NCI-H2196 treated with DMSO at 0.1 percent for 48 hours (cell line): ENCODE results near the gene CARD11.

Source experiments
- DNase-seq: peaks from one replicate; lab custom pipeline; 2025; ENCODE audit not compliant: unreplicated experiment; lab: John Stamatoyannopoulos, UW

Gene CARD11

DNA sequence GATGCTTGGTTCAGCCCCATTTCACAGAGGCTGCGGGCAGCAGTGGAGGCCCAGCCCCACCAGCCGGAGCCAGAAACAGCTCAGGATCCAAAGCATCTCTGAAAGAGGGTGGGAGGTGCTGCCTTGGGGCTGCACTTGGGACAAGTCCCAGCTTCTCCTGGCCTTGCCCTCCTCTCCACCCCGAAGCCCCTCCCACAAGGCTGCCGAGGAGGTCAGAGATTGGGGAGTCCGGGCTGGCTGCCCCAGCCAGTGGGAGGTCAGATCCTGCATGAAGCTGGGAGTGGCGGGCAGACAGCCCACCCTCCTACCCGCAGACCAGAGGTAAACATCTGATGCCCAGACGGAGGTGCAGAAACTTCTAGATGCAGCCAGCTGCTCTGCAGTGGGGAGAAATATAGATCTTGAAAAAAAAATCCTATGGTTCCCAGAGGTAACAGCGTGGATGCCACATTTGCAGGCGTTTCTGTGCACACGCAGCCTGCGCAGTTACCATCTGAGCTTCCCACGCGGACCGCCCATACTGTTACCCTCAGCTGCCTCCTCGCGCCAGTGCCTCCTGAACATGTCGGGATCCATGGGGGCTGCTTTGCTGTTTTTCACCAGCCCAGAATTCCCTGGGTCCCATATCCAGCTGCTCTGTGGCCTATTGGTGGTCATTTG, 162.7 kb downstream of the CARD11 start:
- DNase-seq: no peak

DNA sequence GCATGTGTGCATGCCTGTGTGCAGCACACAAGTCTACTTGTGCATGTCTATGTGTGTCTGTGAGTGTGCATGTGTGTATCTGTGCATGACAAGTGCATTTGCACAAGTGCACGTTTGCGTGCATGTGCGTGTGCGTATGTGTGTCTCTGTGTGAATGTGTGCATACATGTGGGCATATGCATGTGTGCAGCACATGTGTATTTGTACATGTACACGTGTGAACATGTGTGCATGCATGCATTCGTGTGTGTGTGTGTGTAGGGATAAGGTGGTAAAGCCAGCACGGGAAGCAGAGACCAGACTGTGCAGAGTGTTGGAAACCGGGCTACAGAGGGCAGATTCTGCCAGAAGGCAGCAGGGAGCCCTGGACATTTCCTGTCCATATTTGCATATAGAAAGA, 163.6 kb downstream of the CARD11 start:
- no peak for DNase-seq

DNA sequence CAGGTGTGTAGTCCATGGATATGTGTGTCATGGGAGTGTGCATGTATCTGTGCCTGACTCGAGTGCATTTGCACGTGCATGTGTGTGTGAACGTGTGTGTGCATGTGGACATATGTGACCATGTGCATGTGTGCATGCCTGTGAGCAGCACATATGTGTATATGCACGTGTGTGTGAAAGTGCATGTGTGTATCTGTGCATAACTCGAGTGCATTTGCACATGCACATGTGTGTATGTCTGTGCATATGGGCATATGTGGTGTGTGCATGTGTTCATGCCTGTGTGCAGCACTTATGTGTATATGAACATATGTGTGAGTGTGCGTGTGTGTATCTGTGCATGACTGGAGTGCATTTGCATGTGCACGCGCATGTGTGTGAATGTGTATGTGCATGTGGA, 164.3 kb downstream of the CARD11 start:
- no peak for DNase-seq

DNA sequence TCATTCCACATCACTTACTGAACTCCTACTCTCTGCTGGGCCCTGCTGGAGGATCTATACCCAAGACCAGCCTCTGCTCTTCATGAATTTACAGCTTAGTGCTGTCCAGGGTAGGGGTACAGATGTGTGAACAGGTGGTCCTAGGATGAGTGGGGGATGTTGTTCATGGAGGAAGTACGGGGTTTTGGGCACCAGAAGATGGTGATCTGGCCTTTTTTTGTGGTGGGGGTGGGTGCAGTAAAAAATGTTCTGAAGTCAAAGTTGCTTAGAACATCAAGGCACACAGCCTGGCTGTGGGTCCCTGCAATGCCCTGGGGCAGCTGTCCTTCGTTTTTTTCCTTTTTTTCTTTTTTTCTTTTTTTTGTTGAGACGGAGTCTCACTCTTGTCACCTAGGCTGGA, 165.4 kb downstream of the CARD11 start:
- no peak for DNase-seq

DNA sequence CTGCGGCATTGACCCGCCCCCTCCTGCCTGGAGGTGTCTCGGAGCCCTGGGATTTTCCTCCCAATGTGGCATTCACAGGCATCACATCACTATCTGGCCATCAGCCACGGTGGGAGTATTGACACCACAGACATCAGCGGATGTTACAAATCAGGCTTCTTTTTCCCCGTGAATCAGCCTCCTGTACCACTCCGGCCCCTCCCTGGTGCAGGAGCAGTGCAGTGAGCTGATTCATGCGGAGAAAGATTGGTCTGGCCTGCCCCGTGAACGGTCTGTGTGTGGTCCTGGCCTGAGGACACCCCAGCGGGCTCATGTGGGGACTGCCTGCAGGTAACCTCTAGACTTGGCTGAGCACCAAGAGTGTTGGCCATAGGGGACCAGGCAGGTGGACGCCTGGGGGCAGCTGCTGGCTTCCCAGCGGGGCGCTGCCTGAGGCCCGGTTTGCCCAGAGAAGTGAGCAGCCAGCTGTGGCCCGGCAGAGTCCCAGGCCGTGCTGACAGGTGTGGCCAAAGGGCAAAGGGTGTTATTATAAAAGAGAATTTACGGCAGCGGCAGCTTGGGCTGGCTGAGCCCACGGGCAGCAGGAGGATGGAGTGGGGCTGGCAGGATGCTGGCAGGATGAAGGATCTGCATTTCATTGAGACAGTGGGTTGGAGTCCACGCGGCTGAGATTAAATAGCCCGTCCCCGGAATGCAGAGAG, 167.5 kb downstream of the CARD11 start:
- no peak for DNase-seq

DNA sequence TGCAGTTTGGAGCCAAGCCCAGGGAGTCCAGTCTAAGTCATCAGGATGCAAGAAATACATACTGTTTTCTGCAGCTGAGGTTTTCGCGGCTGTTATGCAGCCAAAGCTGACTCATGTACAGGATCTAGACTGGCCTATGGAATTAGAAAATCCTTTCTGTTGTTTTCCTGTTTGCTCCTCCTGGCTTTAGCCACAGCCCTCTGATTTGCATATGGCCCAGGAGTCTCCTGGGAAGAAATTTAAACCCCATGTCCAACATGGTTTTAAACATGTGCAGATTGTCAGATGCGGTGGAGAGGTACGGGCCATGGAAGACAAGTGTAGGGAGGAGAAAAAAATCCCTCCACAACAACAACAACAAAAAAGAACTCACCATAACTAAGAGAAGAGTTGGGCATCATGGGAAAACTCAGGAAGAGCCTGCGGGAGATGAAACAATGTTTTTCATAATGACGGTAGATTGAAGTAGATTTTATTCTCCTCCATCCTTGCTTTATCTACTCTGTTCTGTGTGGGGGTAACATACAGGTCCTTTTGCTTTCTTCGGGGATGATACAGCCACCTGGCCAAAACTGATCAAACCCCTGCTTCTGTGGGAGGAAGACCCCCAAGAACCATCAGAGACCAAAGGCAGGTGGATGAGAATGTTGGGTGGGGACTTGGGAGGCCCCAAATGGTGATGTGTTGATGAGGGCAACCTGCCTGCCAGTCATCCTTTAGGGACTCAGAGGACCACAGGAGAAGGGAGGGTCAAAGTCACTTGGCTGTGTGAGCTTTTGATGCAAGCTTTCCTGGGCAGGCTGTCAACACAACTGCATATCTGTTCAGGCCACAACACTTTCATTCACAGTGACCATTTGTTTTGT, 169.7 kb downstream of the CARD11 start:
- DNase-seq: no peak

DNA sequence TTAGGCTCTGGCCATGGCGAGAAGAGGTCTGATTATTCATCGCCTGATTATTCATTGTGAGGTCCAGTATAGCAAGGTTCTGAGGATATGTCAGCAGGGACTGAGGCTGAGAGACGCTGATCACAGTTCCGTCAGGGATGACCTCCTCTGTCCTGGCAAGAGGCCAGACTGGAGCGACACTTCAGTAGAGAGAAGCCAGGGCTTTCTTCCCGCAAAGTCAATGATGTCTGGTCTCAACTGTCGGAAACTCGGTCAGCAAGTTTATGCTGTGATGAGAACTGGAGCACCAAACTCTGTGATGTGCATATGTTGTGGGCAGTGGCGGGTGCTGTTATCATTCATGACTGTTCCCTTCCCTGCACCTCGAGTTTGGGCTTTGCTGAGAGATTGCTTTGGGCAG, 170.5 kb downstream of the CARD11 start:
- no peak for DNase-seq

DNA sequence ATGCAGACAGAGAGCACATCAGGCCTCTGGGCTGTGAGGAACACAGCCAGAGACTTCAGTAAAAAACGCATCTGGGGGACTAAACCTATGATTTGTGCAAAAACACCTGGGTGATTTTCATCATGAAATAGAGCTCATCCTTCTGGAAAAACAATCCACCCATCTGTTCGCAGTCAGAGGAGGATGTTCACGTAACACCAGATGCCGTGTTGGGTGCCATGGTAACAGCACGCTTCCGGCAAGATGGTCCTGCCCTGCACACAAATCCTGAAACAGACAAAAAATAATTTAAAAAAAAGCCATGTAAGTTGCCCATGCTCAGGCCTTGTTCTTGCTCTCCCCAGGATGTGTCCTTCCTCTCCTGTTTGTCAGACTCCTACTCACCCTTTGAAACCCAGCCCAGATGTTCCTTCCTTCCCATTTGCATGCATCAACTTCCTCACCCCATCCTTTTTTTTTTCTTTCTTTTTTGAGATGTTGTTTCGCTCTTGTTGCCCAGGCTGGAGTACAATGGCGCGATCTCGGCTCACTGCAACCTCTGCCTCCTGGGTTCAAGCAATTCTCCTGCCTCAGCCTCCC, 171.3 kb downstream of the CARD11 start:
- no peak for DNase-seq

DNA sequence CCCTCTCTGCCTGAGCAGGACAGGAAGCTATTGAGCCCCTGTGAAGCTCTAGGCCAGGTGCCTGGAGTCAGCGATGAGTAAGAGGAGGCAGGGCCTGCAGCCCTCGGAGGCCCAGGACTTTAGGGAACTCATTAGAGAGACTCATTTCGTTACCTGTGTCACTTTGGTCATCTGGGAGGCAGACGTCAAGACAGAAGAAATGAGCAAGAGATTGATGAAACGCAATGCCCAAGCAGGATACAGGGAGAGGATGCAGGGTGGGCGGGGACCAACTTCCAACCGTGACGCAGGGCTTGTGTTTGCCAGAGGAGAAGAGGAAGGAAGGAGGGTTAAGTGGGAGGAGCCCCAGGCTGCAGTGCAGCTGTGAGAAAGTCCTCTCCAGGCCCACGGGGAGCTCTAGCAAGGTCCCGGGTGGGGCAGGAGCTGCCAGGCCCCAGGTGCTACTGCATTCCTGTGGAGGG, 173.2 kb downstream of the CARD11 start:
- no peak for DNase-seq

DNA sequence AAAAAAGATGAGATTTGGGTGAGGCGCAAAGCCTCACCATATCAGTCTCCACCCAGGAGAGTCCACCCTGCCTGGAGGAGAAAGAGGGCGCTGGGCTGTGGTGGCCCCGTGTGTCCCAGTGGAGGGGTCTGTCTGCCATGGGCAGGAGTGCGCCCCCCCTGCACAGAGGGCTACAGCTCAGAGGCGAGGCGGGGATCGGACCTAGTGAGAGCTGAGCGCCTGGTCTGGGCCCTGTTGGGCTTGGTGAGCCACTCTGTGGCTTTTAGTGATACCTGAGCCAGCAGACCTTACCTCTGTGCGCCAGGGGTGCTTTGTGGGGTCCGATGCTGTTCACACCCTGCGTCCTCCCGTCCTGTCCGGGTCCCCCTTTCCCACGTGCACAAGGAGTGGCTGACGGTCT, 173.7 kb downstream of the CARD11 start:
- no peak for DNase-seq

DNA sequence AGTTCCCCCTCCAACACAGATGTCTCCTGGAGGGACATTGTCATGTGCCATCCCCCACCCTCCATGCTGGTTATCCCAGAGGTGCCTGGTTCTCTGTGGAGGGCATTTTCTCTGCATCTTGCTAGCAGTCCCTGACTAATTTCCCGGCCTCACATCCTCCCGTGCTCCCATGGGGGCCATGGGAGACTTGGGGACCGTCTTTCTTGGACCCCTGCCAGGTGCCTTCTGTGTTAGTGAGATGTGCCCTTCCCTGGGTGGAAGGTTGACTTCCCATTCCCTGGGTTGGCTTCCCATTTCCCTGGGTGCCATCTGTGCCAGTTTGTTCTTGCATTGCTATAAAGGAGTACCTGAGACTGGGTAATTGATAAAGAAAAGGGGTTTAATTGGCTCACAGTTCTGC, 177.1 kb downstream of the CARD11 start:
- DNase-seq: no peak

DNA sequence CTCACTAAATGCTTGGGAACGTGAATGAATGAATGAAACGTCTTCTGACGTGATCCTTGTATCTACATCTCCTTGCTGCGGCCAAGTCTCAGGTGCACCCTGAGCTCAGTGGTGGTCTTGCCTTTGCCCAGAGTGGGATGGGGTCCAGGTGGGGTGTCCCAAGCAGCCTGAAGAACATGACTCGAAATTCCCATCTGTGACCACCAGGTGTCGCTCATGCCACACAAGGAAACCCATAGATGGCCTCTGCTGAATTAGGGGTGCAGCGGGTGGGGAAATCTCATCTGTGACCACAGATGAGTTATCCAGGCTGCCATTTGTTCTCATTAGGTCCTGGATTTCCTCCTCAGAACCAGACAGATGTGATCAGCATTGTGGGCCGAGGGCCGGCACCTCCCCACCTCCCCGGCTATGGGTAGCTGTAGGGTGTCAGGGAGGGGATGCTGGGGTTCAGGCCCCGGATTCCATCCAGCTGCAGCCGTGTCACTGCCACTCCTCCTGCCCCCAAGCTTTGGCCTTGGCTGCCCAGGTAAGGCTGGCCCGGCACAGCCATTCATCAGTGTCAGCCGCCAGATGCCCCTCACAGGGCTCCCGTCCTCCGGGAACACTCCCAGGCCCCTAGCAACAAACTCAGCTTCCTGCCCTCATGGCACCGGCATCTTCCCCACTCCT, 178.5 kb downstream of the CARD11 start:
- peak; percentile 10 for DNase-seq

DNA sequence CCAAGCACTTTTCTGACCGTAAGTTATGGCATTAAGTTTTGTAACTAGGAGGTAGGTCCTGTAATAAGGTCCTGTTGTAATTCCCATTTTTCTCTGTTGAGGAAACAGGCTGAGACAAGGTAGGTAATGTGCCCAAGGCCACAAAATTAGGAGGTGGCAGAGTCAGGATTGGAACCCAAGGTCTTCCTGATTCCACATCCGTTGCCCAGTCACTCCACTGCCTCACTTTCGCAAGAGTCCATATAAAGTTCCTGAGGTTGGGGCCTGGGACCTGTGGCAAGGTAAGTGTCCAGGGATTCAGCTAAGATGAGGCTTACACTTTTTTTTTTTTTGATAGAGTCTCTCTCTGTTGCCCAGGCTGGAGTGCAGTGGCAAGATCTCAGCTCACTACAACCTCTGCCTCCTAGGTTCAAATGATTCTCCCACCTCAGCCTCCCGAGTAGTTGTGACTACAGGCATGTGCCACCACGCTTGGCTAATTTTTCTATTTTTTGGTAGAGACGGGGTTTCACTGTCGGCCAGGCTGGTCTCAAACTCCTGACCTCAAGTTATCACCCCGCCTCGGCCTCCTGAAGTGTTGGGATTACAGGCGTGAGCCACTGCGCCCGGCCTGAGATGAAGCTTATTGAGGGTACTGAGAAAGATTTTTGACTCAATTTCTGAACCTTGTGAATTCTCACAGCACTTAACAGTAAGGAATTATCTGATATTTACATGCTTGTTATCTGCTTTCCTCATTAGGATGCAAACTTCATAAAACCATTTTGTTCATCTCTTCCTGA, 179.3 kb downstream of the CARD11 start:
- no peak for DNase-seq

DNA sequence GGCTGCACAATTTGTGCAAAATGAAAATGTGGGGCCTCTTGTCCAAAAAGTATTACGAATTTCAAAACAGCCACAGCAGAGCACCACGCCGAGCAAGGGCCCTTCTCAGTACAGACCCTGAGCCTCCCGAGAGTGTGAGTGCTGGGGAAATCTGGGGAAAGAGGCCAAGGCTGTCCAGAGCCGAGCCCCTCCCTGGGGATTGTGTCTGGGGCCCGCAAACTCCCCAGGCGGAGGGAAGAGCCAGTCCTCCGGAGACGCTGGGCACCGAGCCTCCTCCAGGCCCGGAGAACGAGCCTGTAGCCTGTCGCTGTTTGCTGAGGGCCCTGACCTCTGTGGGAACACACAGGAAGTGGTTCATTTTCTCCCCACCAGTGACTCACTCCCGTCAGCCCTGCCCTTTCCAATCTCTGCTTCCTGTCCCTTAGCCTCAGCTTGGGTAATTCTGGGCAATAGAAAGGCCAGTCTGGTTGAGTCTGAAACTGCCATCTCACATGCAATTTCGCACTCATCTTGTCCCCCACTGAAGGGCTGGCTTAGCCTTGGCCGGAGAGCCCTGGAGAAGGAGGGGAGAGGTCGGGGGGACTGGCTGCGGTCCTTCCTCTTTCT, 180.1 kb downstream of the CARD11 start:
- peak; percentile 43 for DNase-seq

DNA sequence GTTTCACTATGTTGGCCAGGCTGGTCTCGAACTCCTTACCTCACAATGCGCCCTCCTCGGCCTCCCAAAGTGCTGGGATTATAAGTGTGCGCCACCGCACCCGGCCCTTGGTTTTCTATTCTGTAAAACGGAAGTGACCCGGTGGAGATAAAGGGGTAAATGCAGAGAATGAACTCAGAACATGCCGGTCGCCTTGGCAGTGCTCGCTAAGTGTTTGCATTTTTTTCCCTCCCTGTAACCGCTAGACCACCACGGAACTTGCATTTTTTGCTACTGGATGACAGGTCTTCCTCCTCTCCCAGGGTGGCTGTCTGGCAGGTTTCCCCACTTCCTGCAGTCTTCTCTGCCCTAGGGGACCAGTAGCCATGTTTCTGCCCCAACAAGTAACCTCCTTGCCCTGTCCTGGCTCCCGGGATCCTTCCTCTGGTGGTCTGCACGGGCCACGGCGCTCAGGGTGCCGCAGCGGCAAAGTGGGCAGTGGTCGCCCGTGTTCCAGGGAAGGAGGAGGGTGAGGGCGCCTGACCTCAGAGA, 180.8 kb downstream of the CARD11 start:
- no peak for DNase-seq

DNA sequence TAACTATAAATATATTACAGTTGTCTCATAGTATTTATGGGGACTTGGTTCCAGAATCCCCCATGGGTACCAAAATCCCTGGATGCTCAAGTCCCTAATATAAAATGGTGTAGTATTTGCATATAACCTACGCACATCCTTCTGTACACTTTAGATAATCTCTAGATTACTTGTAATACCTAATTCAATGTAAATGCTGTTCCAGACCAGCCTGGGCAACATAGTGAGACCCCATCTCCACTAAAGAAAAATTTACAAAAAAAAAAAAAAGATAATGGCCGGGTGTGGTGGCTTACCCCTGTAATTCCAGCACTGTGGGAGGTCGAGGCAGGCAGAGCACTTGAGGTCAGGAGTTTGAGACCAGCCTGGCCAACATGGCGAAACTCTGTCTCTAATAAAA, 182.2 kb downstream of the CARD11 start:
- no peak for DNase-seq

DNA sequence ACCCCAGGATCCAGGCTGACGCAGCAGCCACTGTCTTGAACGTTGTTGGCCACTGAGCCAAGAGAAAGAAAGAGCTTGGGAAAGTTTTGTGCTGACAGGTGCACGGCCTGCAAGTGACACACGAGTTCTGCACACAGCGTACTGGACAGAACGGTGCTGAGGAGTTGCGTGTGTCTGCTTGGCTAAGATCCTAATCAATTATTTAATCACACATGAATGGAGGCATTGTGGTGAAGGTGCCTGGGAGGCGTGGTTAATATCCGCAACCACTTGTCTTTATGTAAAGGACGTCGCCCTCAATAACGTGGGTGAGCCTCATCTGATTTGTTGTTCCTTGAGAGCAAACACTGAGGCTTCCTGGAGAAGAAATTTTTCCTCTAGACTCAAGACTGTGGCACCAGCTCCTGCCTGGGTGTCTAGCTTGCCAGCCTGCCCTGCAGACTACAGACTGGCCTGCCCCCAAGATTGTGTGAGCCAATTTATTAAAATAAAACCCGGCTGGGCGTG, 183.0 kb downstream of the CARD11 start:
- DNase-seq: peak; percentile 84

DNA sequence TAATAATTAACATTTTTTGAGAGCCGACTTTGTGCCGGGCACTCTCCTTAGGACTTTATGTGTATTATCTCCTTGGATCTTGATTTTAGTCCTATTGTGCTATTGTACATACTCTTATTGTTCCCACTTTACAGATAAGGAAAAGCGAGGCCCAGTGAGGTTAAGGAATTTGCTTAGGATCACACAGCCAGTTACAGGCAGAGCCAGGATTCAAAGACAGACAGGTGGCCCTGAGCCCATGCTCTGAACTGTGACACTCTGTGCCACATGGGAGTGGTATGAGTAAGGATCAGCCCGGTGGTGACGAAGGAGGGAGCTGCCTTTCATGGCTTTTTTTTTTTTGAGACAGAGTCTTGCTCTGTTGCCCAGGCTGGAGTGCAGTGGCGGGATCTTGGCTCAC, 183.7 kb downstream of the CARD11 start:
- no peak for DNase-seq

DNA sequence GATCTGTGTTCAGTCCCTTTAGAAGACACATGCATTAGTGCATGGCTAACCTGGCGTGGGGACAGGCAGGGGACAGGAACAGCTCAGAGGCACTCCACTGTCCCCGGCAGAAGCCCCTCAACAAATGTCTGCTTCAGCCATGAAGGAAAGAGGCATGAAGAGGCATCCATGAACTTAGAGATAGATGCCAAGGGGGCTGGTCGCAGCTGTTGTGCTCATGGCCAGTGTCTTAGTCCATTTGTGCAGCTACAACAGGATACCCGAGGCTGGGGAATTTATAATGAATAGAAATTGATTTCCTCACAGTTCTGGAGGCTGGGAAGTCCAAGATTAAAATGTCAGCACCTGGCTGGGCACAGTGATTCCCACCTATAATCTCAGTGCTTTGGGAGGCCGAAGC, 185.0 kb downstream of the CARD11 start:
- DNase-seq: no peak
